IMR-90 (cell line): ENCODE results near the gene CHAT. TPM values are rescaled to one million over a fixed set of nuclear protein-coding genes. Genes with fewer than 3 reads are reported as not detected.

Source experiments
- ATAC-seq: fragments of 200-7000 bp; cut with Tn5 transposase; 2 replicates; pipeline ENCODE4 v1.9.1; 2020; ENCODE audit warnings: low read depth, mild to moderate bottlenecking, moderate library complexity
- BruUV-seq: library from RNA; stranded (reverse); fragments of 400-500 nt; replicated peaks from 2 replicates; lab custom pipeline; 2021; lab: Mats Ljungman, UMichigan
- CTCF ChIA-PET: fragments of 300-600 bp; formaldehyde crosslinking; extraction: SDS; loops from one replicate; lab custom pipeline; 2021; ENCODE audit warnings: antibody characterized with exemption; lab: Yijun Ruan, JAX
- POLR2A ChIA-PET: fragments of 300-600 bp; sonication (Branson Sonifier 250); formaldehyde crosslinking; loops from one replicate; lab custom pipeline; 2022; ENCODE audit warnings: antibody characterized with exemption; ENCODE audit not compliant: unreplicated experiment; lab: Charles Lee
- DNase-seq: peaks from one replicate; pipeline ENCODE4 v3.0.0; 2013
- H2AFZ ChIP-seq: replicated peaks from 2 replicates; pipeline ENCODE3; 2013; ENCODE audit warnings: low read length, mild to moderate bottlenecking; ENCODE audit not compliant: poor library complexity
- H2AK5ac ChIP-seq: 2 replicates; pipeline ENCODE4 v1.6.1; 2013; ENCODE audit warnings: low read depth, low read length, inconsistent platforms
- H2AK9ac ChIP-seq: replicated peaks from 2 replicates; pipeline ENCODE3; 2013; ENCODE audit warnings: mild to moderate bottlenecking, low read depth, low read length, moderate library complexity; ENCODE audit not compliant: poor library complexity
- H2BK120ac ChIP-seq: 2 replicates; pipeline ENCODE4 v1.6.1; 2013; ENCODE audit warnings: low read depth, low read length, inconsistent platforms
- H2BK15ac ChIP-seq: 3 replicates; pipeline ENCODE4 v1.6.1; 2013; ENCODE audit warnings: low read depth, low read length, inconsistent platforms
- H2BK20ac ChIP-seq: 2 replicates; pipeline ENCODE4 v1.6.1; 2013; ENCODE audit warnings: low read depth, mild to moderate bottlenecking, inconsistent platforms, low read length, moderate library complexity
- H2BK5ac ChIP-seq: 2 replicates; pipeline ENCODE4 v1.6.1; 2013; ENCODE audit warnings: mild to moderate bottlenecking, low read depth, low read length, inconsistent platforms; ENCODE audit not compliant: poor library complexity, severe bottlenecking
- H3K14ac ChIP-seq: replicated peaks from 2 replicates; pipeline ENCODE4 v1.6.1; 2013; ENCODE audit warnings: low read depth, low read length, inconsistent platforms
- H3K18ac ChIP-seq: 2 replicates; pipeline ENCODE4 v1.6.1; 2013; ENCODE audit warnings: low read depth, low read length, control low read depth
- H3K23ac ChIP-seq: 2 replicates; pipeline ENCODE4 v1.6.1; 2013; ENCODE audit warnings: low read depth, low read length, inconsistent platforms
- H3K27ac ChIP-seq: 2 replicates; pipeline ENCODE4 v1.5.1; 2013; ENCODE audit warnings: mild to moderate bottlenecking, control low read depth, low read length; ENCODE audit not compliant: insufficient read depth
- H3K27me3 ChIP-seq: 2 replicates; pipeline ENCODE4 v1.6.1; 2013; ENCODE audit warnings: low read length; ENCODE audit not compliant: control insufficient read depth, insufficient read depth
- H3K36me3 ChIP-seq: 2 replicates; pipeline ENCODE4 v1.6.1; 2013; ENCODE audit warnings: low read length, mixed read lengths; ENCODE audit not compliant: control insufficient read depth, insufficient read depth
- H3K4ac ChIP-seq: 2 replicates; pipeline ENCODE4 v1.6.1; 2013; ENCODE audit warnings: low read depth, low read length, inconsistent platforms
- H3K4me1 ChIP-seq: 2 replicates; pipeline ENCODE4 v1.6.1; 2013; ENCODE audit warnings: low read length, mixed read lengths; ENCODE audit not compliant: control insufficient read depth, insufficient read depth
- H3K4me2 ChIP-seq: 2 replicates; pipeline ENCODE4 v1.6.1; 2013; ENCODE audit warnings: low read depth, mild to moderate bottlenecking, control low read depth, low read length, moderate library complexity
- H3K4me3 ChIP-seq: 2 replicates; pipeline ENCODE4 v1.5.1; 2013; ENCODE audit warnings: low read depth, mild to moderate bottlenecking, control low read depth, low read length, moderate library complexity; ENCODE audit not compliant: insufficient read depth
- H3K56ac ChIP-seq: 2 replicates; pipeline ENCODE4 v1.6.1; 2013; ENCODE audit warnings: low read length, inconsistent platforms; ENCODE audit not compliant: insufficient read depth; ENCODE audit errors: extremely low read depth
- H3K79me1 ChIP-seq, 2 experiments: 2 replicates each; pipeline ENCODE4 v1.6.1; 2013; ENCODE audit warnings: low read length in 2 of 2, inconsistent platforms in 1 of 2, low read depth in 1 of 2
- H3K9ac ChIP-seq: 2 replicates; pipeline ENCODE4 v1.6.1; 2013; ENCODE audit warnings: low read depth, low read length, control low read depth
- H3K9me1 ChIP-seq: 2 replicates; pipeline ENCODE4 v1.6.1; 2013; ENCODE audit warnings: low read length, inconsistent platforms; ENCODE audit not compliant: insufficient read depth
- H3K9me3 ChIP-seq: 2 replicates; pipeline ENCODE4 v1.6.1; 2013; ENCODE audit warnings: low read length; ENCODE audit not compliant: control insufficient read depth, insufficient read depth
- H4K20me1 ChIP-seq: 2 replicates; pipeline ENCODE4 v1.6.1; 2013; ENCODE audit warnings: low read length, inconsistent platforms; ENCODE audit not compliant: insufficient read depth
- H4K5ac ChIP-seq: 2 replicates; pipeline ENCODE4 v1.6.1; 2013; ENCODE audit warnings: mild to moderate bottlenecking, low read depth, low read length, control low read depth
- H4K8ac ChIP-seq, 2 experiments: 2 replicates each; pipeline ENCODE4 v1.6.1; 2013; ENCODE audit warnings: low read depth in 2 of 2, low read length in 2 of 2, control low read depth in 1 of 2, inconsistent platforms in 1 of 2
- H4K91ac ChIP-seq: 2 replicates; pipeline ENCODE4 v1.6.1; 2013; ENCODE audit warnings: low read depth, low read length, inconsistent platforms; ENCODE audit not compliant: insufficient read depth
- FOS ChIP-seq: fragments of 150-350 bp; IDR thresholded peaks from 2 replicates; pipeline ENCODE4 v1.6.1; 2016; ENCODE audit warnings: low read depth, low read length
- MAZ ChIP-seq: IDR thresholded peaks from 2 replicates; pipeline ENCODE4 v1.6.1; 2012; ENCODE audit warnings: low read depth, mild to moderate bottlenecking, low read length, improper control_type of control experiment, moderate library complexity, borderline replicate concordance
- MXI1 ChIP-seq: IDR thresholded peaks from 2 replicates; pipeline ENCODE4 v1.6.1; 2012; ENCODE audit warnings: low read depth, mild to moderate bottlenecking, low read length, moderate library complexity, borderline replicate concordance
- POLR2A ChIP-seq: IDR thresholded peaks from 2 replicates; pipeline ENCODE4 v1.6.1; 2012; ENCODE audit warnings: mild to moderate bottlenecking, low read depth, low read length
- RFX5 ChIP-seq: IDR thresholded peaks from 2 replicates; pipeline ENCODE4 v1.8.0; 2012; ENCODE audit warnings: low read depth, mild to moderate bottlenecking, low read length, moderate library complexity
- WGBS, 2 experiments: methylation state at CpG; one replicate each; pipeline versions ENCODE4 v1.1.5 to v1.1.7; 2013; ENCODE audit warnings: missing lambda C conversion rate in 2 of 2; ENCODE audit not compliant: insufficient read length in 1 of 2; ENCODE audit errors: extremely low coverage in 2 of 2; 5-methylcytosine and 5-hydroxymethylcytosine counted together
- dilution Hi-C: fragments of 300-500 bp; cut with HindIII; formaldehyde crosslinking; loops from one replicate; pipeline ENCODE4 v1.14.3; 2018; ENCODE audit warnings: low sequenced_read_pairs; ENCODE audit not compliant: unreplicated experiment
- in situ Hi-C: fragments of 300-500 bp; cut with MboI; formaldehyde crosslinking; loops from 3 replicates; pipeline ENCODE4 v1.14.3; 2019; ENCODE audit warnings: low sequenced_read_pairs, inconsistent platforms, mixed read lengths
- intact Hi-C: fragments of 100-400 bp; cut with micrococcal nuclease; formaldehyde crosslinking; loops from 2 replicates; pipeline ENCODE4 v1.10.0; 2022
- polyA plus RNA-seq, 3 experiments: library from polyadenylated mRNA; depleted of rRNA; stranded (reverse); fragments of >200 nt; gene quantifications; 2 replicates each; pipeline ENCODE4 v1.2.3, GENCODE V29; 2012; ENCODE audit warnings: low replicate concordance in 1 of 3
- total RNA-seq: library from RNA; depleted of rRNA; stranded (reverse); fragments of >200 nt; gene quantifications from 2 replicates; pipeline ENCODE4 v1.2.3, GENCODE V29; 2012
- TF ChIP-seq, protein P1 (sequence below): conservative IDR thresholded peaks from 2 replicates; pipeline ENCODE4 v1.5.1; 2012; ENCODE audit warnings: mild to moderate bottlenecking, low read depth, low read length, improper control_type of control experiment

CHAT gene
- total and polyA plus RNA-seq, 2 of the 4 experiments (the other 2 are of a cell fraction), result not detected

DNA sequence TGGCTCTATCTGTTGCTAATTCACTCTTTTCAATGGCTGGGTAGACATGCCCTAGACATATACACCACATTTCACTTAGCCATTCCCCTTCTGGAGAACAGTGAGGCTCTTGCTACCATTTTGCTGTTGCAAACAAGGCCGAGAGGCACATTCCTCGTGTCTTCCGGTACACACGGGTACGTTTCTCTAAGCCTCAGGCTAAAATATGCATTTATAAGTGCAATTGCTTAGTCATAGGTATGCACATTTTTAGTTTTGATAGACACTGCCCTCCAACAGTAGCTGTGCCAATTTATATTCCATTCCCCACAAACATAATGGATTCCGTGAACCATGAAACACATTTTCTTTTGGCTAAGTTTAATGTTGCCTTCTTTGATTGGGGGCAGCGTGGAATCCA lies 13.2 kb downstream of the CHAT start:
- POLR2A ChIA-PET, result no interaction called here
- H3K4me2 ChIP-seq, result no peak overlapping the region
- no peak overlapping the region for H4K5ac ChIP-seq
- no peak overlapping the region for H2BK15ac ChIP-seq
- H2BK120ac ChIP-seq, result no peak overlapping the region
- no peak overlapping the region for H2BK20ac ChIP-seq
- H3K56ac ChIP-seq, result no peak overlapping the region
- H3K4me1 ChIP-seq, result no peaks in the 10 kb centered on the region
- CTCF ChIA-PET, result no interaction called here
- no peaks in the 10 kb centered on the region for H4K20me1 ChIP-seq
- H2AK5ac ChIP-seq, result no peak overlapping the region
- H2AFZ ChIP-seq, result no peak overlapping the region
- BruUV-seq, result no TSS peak
- no peak overlapping the region for H3K14ac ChIP-seq
- peaks cover 13% of the 10 kb centered on the region for H3K27me3 ChIP-seq
- no peak for TF ChIP-seq RFX5
- TF ChIP-seq MXI1, result no peak
- no peak for TF ChIP-seq POLR2A
- TF ChIP-seq FOS, result no peak
- TF ChIP-seq, protein P1, sequence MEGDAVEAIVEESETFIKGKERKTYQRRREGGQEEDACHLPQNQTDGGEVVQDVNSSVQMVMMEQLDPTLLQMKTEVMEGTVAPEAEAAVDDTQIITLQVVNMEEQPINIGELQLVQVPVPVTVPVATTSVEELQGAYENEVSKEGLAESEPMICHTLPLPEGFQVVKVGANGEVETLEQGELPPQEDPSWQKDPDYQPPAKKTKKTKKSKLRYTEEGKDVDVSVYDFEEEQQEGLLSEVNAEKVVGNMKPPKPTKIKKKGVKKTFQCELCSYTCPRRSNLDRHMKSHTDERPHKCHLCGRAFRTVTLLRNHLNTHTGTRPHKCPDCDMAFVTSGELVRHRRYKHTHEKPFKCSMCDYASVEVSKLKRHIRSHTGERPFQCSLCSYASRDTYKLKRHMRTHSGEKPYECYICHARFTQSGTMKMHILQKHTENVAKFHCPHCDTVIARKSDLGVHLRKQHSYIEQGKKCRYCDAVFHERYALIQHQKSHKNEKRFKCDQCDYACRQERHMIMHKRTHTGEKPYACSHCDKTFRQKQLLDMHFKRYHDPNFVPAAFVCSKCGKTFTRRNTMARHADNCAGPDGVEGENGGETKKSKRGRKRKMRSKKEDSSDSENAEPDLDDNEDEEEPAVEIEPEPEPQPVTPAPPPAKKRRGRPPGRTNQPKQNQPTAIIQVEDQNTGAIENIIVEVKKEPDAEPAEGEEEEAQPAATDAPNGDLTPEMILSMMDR, result no peak
- TF ChIP-seq MAZ, result no peak
- H3K36me3 ChIP-seq, result no peaks in the 10 kb centered on the region
- no peaks in the 10 kb centered on the region for H3K79me1 ChIP-seq
- H4K8ac ChIP-seq, result no peak overlapping the region
- 0 out of 2 replicates have a peak, but pooled peaks cover 2% of the 10 kb centered on the region for H3K9me1 ChIP-seq
- H2AK9ac ChIP-seq, result no peak overlapping the region
- H2BK5ac ChIP-seq, result no peak overlapping the region
- no peak for ATAC-seq
- dilution Hi-C loops, result no loop called here
- intact Hi-C loops, result no loop called here
- H3K23ac ChIP-seq, result no peak overlapping the region
- H3K9me3 ChIP-seq, result no peaks in the 10 kb centered on the region
- WGBS, 2 experiments, result no CpG with 5 or more reads among the region's 7 CpGs
- no peak overlapping the region for H3K4me3 ChIP-seq
- H3K18ac ChIP-seq, result no peak overlapping the region
- H4K91ac ChIP-seq, result no peak overlapping the region
- no peak overlapping the region for H3K4ac ChIP-seq
- no peak for DNase-seq
- no peak overlapping the region for H3K27ac ChIP-seq
- in situ Hi-C loops, result no loop called here
- no peak overlapping the region for H3K9ac ChIP-seq
